OCI-LY1 (cell line): ENCODE results near the gene CDK16.

Experiments used
- H2AFZ ChIP-seq: fragments of 200-600 bp; sonication (generic), shearing (Covaris generic); 2 replicates; pipeline ENCODE4 v1.6.0; 2014; ENCODE audit warnings: antibody characterized with exemption, mild to moderate bottlenecking, low read length
- H3F3A ChIP-seq: fragments of 200-600 bp; sonication (generic), shearing (Covaris generic); 2 replicates; pipeline ENCODE4 v1.6.0; 2014; ENCODE audit warnings: mild to moderate bottlenecking, antibody characterized with exemption, low read length, moderate library complexity; ENCODE audit not compliant: insufficient read depth
- H3K27ac ChIP-seq: fragments of 200-600 bp; sonication (generic); 2 replicates; pipeline ENCODE4 v1.5.1; 2014; ENCODE audit warnings: low read length, mixed run types, mild to moderate bottlenecking, low read depth; ENCODE audit not compliant: poor library complexity, severe bottlenecking
- H3K27me3 ChIP-seq: fragments of 200-600 bp; sonication (generic); 2 replicates; pipeline ENCODE4 v1.6.0; 2014; ENCODE audit warnings: antibody characterized with exemption, mild to moderate bottlenecking, low read length, moderate library complexity; ENCODE audit not compliant: insufficient read depth
- H3K36me3 ChIP-seq: fragments of 200-600 bp; sonication (generic); 2 replicates; pipeline ENCODE4 v1.6.1; 2014; ENCODE audit warnings: mild to moderate bottlenecking, antibody characterized with exemption, low read length, moderate library complexity, mixed read lengths; ENCODE audit not compliant: insufficient read depth
- H3K4me1 ChIP-seq: fragments of 200-600 bp; sonication (generic); 2 replicates; pipeline ENCODE4 v1.5.1; 2014; ENCODE audit warnings: mild to moderate bottlenecking, low read length, moderate library complexity; ENCODE audit not compliant: insufficient read depth, severe bottlenecking
- H3K4me2 ChIP-seq: fragments of 200-600 bp; sonication (generic), shearing (Covaris generic); 2 replicates; pipeline ENCODE4 v1.6.1; 2014; ENCODE audit warnings: low read length
- H3K4me3 ChIP-seq: fragments of 200-600 bp; sonication (generic); 2 replicates; pipeline ENCODE4 v1.5.1; 2014; ENCODE audit warnings: low read length, low read depth, mild to moderate bottlenecking, mixed read lengths; ENCODE audit not compliant: poor library complexity, severe bottlenecking
- H3K79me2 ChIP-seq: fragments of 200-600 bp; shearing (Covaris generic); 2 replicates; pipeline ENCODE4 v1.6.1; 2016; ENCODE audit warnings: mixed run types, low read length, mixed read lengths; ENCODE audit not compliant: insufficient read depth
- H3K9ac ChIP-seq: fragments of 200-600 bp; sonication (generic), shearing (Covaris generic); 2 replicates; pipeline ENCODE4 v1.6.1; 2014; ENCODE audit warnings: mild to moderate bottlenecking, low read length, mixed read lengths
- H3K9me2 ChIP-seq: fragments of 200-600 bp; sonication (generic), shearing (Covaris generic); 2 replicates; pipeline ENCODE4 v1.6.1; 2014; ENCODE audit warnings: low read depth, mild to moderate bottlenecking, low read length, mixed read lengths
- H3K9me3 ChIP-seq: fragments of 200-600 bp; shearing (Covaris generic); 2 replicates; pipeline ENCODE4 v1.6.1; 2014; ENCODE audit warnings: low read length, mixed read lengths
- H4K20me1 ChIP-seq: fragments of 200-600 bp; sonication (generic), shearing (Covaris generic); 2 replicates; pipeline ENCODE4 v1.6.0; 2016; ENCODE audit warnings: mild to moderate bottlenecking, low read length; ENCODE audit not compliant: insufficient read depth
- EZH2 ChIP-seq: fragments of 200-600 bp; sonication (generic), shearing (Covaris generic); IDR thresholded peaks from 2 replicates; pipeline ENCODE4 v1.8.0; 2017; ENCODE audit warnings: borderline replicate concordance, mixed run types, mild to moderate bottlenecking, antibody characterized with exemption, low read length, moderate library complexity, mixed read lengths
- TF ChIP-seq, protein P1 (sequence below): fragments of 200-600 bp; sonication (generic), shearing (Covaris generic); IDR thresholded peaks from 2 replicates; pipeline ENCODE4 v1.5.1; 2017; ENCODE audit warnings: mild to moderate bottlenecking, antibody characterized with exemption, low read length, moderate library complexity, mixed read lengths

CDK16 gene

GRCh38 chrX:47170861-47171692 is 47.4 kb upstream of the CDK16 start:
- Histone ChIP-seq H3K4me3 (no peak overlapping the region), H3K27me3 (no peaks in the 10 kb centered on the region), H3K9me3 (no peaks in the 10 kb centered on the region), H3F3A (no peaks in the 10 kb centered on the region), H3K27ac (no peak overlapping the region), H3K36me3 (peaks cover 49% of the 10 kb centered on the region), H3K9ac (no peak overlapping the region), H3K4me1 (no peaks in the 10 kb centered on the region), H3K4me2 (no peak overlapping the region), H4K20me1 (no peaks in the 10 kb centered on the region), H2AFZ (no peak overlapping the region), H3K79me2 (no peaks in the 10 kb centered on the region), H3K9me2 (no peaks in the 10 kb centered on the region)
- TF ChIP-seq EZH2 = no peak
- TF ChIP-seq, protein P1, sequence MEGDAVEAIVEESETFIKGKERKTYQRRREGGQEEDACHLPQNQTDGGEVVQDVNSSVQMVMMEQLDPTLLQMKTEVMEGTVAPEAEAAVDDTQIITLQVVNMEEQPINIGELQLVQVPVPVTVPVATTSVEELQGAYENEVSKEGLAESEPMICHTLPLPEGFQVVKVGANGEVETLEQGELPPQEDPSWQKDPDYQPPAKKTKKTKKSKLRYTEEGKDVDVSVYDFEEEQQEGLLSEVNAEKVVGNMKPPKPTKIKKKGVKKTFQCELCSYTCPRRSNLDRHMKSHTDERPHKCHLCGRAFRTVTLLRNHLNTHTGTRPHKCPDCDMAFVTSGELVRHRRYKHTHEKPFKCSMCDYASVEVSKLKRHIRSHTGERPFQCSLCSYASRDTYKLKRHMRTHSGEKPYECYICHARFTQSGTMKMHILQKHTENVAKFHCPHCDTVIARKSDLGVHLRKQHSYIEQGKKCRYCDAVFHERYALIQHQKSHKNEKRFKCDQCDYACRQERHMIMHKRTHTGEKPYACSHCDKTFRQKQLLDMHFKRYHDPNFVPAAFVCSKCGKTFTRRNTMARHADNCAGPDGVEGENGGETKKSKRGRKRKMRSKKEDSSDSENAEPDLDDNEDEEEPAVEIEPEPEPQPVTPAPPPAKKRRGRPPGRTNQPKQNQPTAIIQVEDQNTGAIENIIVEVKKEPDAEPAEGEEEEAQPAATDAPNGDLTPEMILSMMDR = no peak

- Histone ChIP-seq H3K4me3 (no peak overlapping the region), H3K27ac (no peak overlapping the region), H3K4me1 (no peaks in the 10 kb centered on the region), H3K79me2 (no peaks in the 10 kb centered on the region), H3K36me3 (peaks cover 58% of the 10 kb centered on the region), H3K9me3 (no peaks in the 10 kb centered on the region), H3F3A (no peaks in the 10 kb centered on the region), H4K20me1 (no peaks in the 10 kb centered on the region), H3K9ac (no peak overlapping the region), H3K27me3 (no peaks in the 10 kb centered on the region), H3K9me2 (no peaks in the 10 kb centered on the region), H3K4me2 (no peak overlapping the region), H2AFZ (no peak overlapping the region)
- TF ChIP-seq, protein P1 = no peak
- no peak for TF ChIP-seq EZH2
These were observed 46.5 kb upstream of the CDK16 start for GRCh38 chrX:47171996-47172395.

GRCh38 chrX:47172549-47172948 is 45.9 kb upstream of the CDK16 start:
- no peaks in the 10 kb centered on the region for H3K9me3 ChIP-seq
- H3K27ac ChIP-seq = no peak overlapping the region
- no peaks in the 10 kb centered on the region for H3F3A ChIP-seq
- no peak overlapping the region for H3K9ac ChIP-seq
- no peak overlapping the region for H3K4me3 ChIP-seq
- no peak overlapping the region for H3K4me2 ChIP-seq
- peaks cover 64% of the 10 kb centered on the region for H3K36me3 ChIP-seq
- H3K27me3 ChIP-seq = no peaks in the 10 kb centered on the region
- H3K79me2 ChIP-seq = no peaks in the 10 kb centered on the region
- H2AFZ ChIP-seq = no peak overlapping the region
- no peaks in the 10 kb centered on the region for H3K9me2 ChIP-seq
- H3K4me1 ChIP-seq = no peaks in the 10 kb centered on the region
- H4K20me1 ChIP-seq = no peaks in the 10 kb centered on the region
- TF ChIP-seq, protein P1 = no peak
- TF ChIP-seq EZH2 = no peak
